HepG2 (cell line): Measurements from ENCODE around the gene ARHGAP30. TPM values are rescaled to one million over a fixed set of nuclear protein-coding genes. Genes with fewer than 3 reads are reported as not detected.

Source experiments
- CAMTA2 ChIP-seq: sonication (generic); formaldehyde crosslinking; IDR thresholded peaks from 2 replicates; pipeline ENCODE4 v1.4.0; 2020; ENCODE audit warnings: mild to moderate bottlenecking, missing genetic modification reagents, borderline replicate concordance
- ETV5 ChIP-seq: IDR thresholded peaks from 2 replicates; pipeline ENCODE4 v1.6.1; 2018; ENCODE audit warnings: missing biosample characterization, missing genetic modification reagents, inconsistent platforms, borderline replicate concordance
- FOXA3 ChIP-seq: IDR thresholded peaks from 2 replicates; pipeline ENCODE4 v1.6.1; 2016; ENCODE audit warnings: missing genetic modification reagents, missing compliant biosample characterization
- NKX3-1 ChIP-seq: sonication (generic); formaldehyde crosslinking; IDR thresholded peaks from 2 replicates; pipeline ENCODE4 v1.5.0; 2020; ENCODE audit warnings: missing genetic modification reagents
- RXRB ChIP-seq: IDR thresholded peaks from 2 replicates; pipeline ENCODE4 v1.6.1; 2016; ENCODE audit warnings: borderline replicate concordance, missing genetic modification reagents, missing compliant biosample characterization
- TBP ChIP-seq: sonication (generic); formaldehyde crosslinking; IDR thresholded peaks from 2 replicates; pipeline ENCODE4 v1.5.0; 2020; ENCODE audit warnings: missing genetic modification reagents
- TCF12 ChIP-seq, 2 experiments: fragments of 450-650 bp in 1 of 2; sonication (generic) in 1 of 2; formaldehyde crosslinking in 1 of 2; IDR thresholded peaks; 2 replicates each; pipeline versions ENCODE4 v1.6.1 to v1.8.0; 2017 to 2022; ENCODE audit warnings: antibody characterized with exemption in 1 of 2, mild to moderate bottlenecking in 1 of 2, missing genetic modification reagents in 1 of 2, moderate library complexity in 1 of 2
- ZNF205 ChIP-seq: IDR thresholded peaks from 2 replicates; pipeline ENCODE4 v1.6.1; 2018; ENCODE audit warnings: missing biosample characterization, missing genetic modification reagents
- ZNF232 ChIP-seq: sonication (generic); formaldehyde crosslinking; IDR thresholded peaks from 2 replicates; pipeline ENCODE4 v1.4.0; 2020; ENCODE audit warnings: missing genetic modification reagents, borderline replicate concordance
- ZNF484 ChIP-seq: sonication (generic); formaldehyde crosslinking; IDR thresholded peaks from 2 replicates; pipeline ENCODE4 v1.5.1; 2020; ENCODE audit warnings: mild to moderate bottlenecking, low read depth, missing genetic modification reagents, borderline replicate concordance
- ZNF552 ChIP-seq: sonication (generic); formaldehyde crosslinking; IDR thresholded peaks from 2 replicates; pipeline ENCODE4 v1.9.0; 2022; ENCODE audit warnings: missing genetic modification reagents, mild to moderate bottlenecking, borderline replicate concordance
- ZNF572 ChIP-seq: sonication (generic); formaldehyde crosslinking; IDR thresholded peaks from 2 replicates; pipeline ENCODE4 v1.5.1; 2020; ENCODE audit warnings: mild to moderate bottlenecking, missing genetic modification reagents
- ZNF878 ChIP-seq: sonication (generic); formaldehyde crosslinking; IDR thresholded peaks from 2 replicates; pipeline ENCODE4 v1.8.1; 2023; ENCODE audit warnings: mild to moderate bottlenecking, missing genetic modification reagents, moderate library complexity
- polyA plus RNA-seq, 8 experiments: library from polyadenylated mRNA; depleted of rRNA in 3 of 8; stranded (reverse) in 7 of 8; unstranded in 1 of 8; fragments of >200 nt; fragmentation: Illumina TruSeq in 4 of 8; extraction: Trizol in 4 of 8; gene quantifications; 2 replicates each; pipeline versions ENCODE4 v1.2.1 to v1.2.3, GENCODE V29; 2011 to 2016; ENCODE audit warnings: low read depth in 4 of 8, missing spikeins in 1 of 8, mixed read lengths in 1 of 8; ENCODE audit not compliant: insufficient read depth in 1 of 8
- total RNA-seq, 5 experiments: library from RNA; depleted of rRNA; stranded (reverse); fragments of >200 nt; fragmentation: Illumina TruSeq; extraction: Trizol; gene quantifications; 2 replicates each; pipeline ENCODE4 v1.2.3, GENCODE V29; 2016; ENCODE audit warnings: low read depth in 1 of 5
- TF ChIP-seq, protein P1 (sequence below): sonication (generic); formaldehyde crosslinking; IDR thresholded peaks from 2 replicates; pipeline ENCODE4 v1.8.1; 2023; ENCODE audit warnings: mild to moderate bottlenecking, inconsistent platforms, moderate library complexity, missing genetic modification reagents, borderline replicate concordance
- TF ChIP-seq, protein P2 (sequence below): sonication (generic); formaldehyde crosslinking; IDR thresholded peaks from 2 replicates; pipeline ENCODE4 v1.4.0; 2020; ENCODE audit warnings: missing genetic modification reagents, borderline replicate concordance
- TF ChIP-seq, protein P3 (sequence below), 2 experiments: sonication (generic) in 1 of 2; formaldehyde crosslinking in 1 of 2; IDR thresholded peaks; 2 replicates each; pipeline versions ENCODE4 v1.4.0 to v1.6.1; 2016 to 2020; ENCODE audit warnings: borderline replicate concordance in 1 of 2, low read depth in 1 of 2, mild to moderate bottlenecking in 1 of 2, missing genetic modification reagents in 1 of 2

Gene ARHGAP30
- total and polyA plus RNA-seq, 2 of the 13 experiments (the other 11 are each of a cell fraction or from before 2014, with no cell fraction given) = 0.13 to 0.20 TPM

GRCh38 chr1:161117759-161118581 is 48.3 kb upstream of the ARHGAP30 start, which contains the start of the genes NIT1 and PFDN2 (continued):
- TF ChIP-seq TCF12 (IDR thresholded peaks at IDR 0.05) (no peak), TCF12 (CRISPR knock-in tag; IDR thresholded peaks at IDR 0.05) (0 out of 2 replicates have a peak, but pooled peaks have one; percentile 34), CAMTA2 (CRISPR knock-in tag) (peak; percentile 38; the same call in 1 of the 2 replicates), NKX3-1 (CRISPR knock-in tag) (peak; percentile 73; the same call in 1 of the 2 replicates), ZNF572 (CRISPR knock-in tag) (no peak), ETV5 (CRISPR knock-in tag) (peak; percentile 86), ZNF552 (CRISPR knock-in tag) (no peak; the same call in 1 of the 2 replicates), FOXA3 (CRISPR knock-in tag) (no peak; the same call in none of the 2 replicates), ZNF232 (CRISPR knock-in tag) (0 out of 2 replicates have a peak, but pooled peaks have one; percentile 69), ZNF205 (CRISPR knock-in tag) (peak; percentile 71; the same call in 1 of the 2 replicates), ZNF484 (CRISPR knock-in tag) (no peak), TBP (no peak), ZNF878 (CRISPR knock-in tag) (no peak), RXRB (0 out of 2 replicates have a peak, but pooled peaks have one; percentile 25)
- TF ChIP-seq, protein P1, sequence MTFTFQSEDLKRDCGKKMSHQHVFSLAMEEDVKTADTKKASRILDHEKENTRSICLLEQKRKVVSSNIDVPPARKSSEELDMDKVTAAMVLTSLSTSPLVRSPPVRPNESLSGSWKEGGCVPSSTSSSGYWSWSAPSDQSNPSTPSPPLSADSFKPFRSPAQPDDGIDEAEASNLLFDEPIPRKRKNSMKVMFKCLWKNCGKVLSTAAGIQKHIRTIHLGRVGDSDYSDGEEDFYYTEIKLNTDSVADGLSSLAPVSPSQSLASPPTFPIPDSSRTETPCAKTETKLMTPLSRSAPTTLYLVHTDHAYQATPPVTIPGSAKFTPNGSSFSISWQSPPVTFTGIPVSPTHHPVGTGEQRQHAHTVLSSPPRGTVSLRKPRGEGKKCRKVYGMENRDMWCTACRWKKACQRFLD (CRISPR knock-in tag) = 0 out of 2 replicates have a peak, but pooled peaks have one; percentile 45
- TF ChIP-seq, protein P2, sequence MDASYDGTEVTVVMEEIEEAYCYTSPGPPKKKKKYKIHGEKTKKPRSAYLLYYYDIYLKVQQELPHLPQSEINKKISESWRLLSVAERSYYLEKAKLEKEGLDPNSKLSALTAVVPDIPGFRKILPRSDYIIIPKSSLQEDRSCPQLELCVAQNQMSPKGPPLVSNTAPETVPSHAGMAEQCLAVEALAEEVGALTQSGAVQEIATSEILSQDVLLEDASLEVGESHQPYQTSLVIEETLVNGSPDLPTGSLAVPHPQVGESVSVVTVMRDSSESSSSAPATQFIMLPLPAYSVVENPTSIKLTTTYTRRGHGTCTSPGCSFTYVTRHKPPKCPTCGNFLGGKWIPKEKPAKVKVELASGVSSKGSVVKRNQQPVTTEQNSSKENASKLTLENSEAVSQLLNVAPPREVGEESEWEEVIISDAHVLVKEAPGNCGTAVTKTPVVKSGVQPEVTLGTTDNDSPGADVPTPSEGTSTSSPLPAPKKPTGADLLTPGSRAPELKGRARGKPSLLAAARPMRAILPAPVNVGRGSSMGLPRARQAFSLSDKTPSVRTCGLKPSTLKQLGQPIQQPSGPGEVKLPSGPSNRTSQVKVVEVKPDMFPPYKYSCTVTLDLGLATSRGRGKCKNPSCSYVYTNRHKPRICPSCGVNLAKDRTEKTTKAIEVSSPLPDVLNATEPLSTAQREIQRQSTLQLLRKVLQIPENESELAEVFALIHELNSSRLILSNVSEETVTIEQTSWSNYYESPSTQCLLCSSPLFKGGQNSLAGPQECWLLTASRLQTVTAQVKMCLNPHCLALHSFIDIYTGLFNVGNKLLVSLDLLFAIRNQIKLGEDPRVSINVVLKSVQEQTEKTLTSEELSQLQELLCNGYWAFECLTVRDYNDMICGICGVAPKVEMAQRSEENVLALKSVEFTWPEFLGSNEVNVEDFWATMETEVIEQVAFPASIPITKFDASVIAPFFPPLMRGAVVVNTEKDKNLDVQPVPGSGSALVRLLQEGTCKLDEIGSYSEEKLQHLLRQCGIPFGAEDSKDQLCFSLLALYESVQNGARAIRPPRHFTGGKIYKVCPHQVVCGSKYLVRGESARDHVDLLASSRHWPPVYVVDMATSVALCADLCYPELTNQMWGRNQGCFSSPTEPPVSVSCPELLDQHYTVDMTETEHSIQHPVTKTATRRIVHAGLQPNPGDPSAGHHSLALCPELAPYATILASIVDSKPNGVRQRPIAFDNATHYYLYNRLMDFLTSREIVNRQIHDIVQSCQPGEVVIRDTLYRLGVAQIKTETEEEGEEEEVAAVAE (CRISPR knock-in tag) = no peak
- TF ChIP-seq, protein P3, sequence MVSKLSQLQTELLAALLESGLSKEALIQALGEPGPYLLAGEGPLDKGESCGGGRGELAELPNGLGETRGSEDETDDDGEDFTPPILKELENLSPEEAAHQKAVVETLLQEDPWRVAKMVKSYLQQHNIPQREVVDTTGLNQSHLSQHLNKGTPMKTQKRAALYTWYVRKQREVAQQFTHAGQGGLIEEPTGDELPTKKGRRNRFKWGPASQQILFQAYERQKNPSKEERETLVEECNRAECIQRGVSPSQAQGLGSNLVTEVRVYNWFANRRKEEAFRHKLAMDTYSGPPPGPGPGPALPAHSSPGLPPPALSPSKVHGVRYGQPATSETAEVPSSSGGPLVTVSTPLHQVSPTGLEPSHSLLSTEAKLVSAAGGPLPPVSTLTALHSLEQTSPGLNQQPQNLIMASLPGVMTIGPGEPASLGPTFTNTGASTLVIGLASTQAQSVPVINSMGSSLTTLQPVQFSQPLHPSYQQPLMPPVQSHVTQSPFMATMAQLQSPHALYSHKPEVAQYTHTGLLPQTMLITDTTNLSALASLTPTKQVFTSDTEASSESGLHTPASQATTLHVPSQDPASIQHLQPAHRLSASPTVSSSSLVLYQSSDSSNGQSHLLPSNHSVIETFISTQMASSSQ (IDR thresholded peaks at IDR 0.05; ENCODE audit: low read depth) = no peak
- TF ChIP-seq, protein P3 (CRISPR knock-in tag; IDR thresholded peaks at IDR 0.05; ENCODE audit: borderline replicate concordance) = no peak
